ENCODE results near the gene EP400.

DNA sequence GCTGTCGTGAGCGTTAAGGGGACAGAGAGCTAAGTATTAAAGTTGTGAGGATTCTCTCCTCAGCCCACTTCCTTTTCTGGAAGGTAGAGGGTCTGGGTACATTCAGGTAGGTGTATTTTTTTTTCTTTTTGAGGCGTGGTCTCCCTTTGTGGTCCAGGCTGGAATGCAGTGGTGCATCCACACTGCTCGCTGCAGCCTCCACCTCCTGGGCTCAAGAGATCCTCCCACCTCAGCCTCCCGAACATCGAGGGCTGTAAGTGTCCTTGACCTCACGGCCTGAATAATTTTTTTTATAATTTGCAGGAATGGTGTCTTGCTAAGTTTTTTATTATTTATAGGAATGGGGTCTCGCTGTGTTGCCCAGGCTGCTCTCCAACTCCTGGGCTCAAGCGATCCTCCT, 19.2 kb upstream of the EP400 start:
- no peak for TF ChIP-seq CTCF (conservative IDR thresholded peaks at IDR 0.05)
- no peak for TF ChIP-seq ZFX (IDR thresholded peaks at IDR 0.05)
